GM12873 (cell line): ENCODE results near the gene IGFN1.

Experiments used
- CTCF ChIP-seq: IDR thresholded peaks from 2 replicates; pipeline ENCODE4 v1.5.1; 2012; ENCODE audit warnings: low read depth, mild to moderate bottlenecking, moderate library complexity, low read length, control low read depth; ENCODE audit not compliant: insufficient read depth; ENCODE audit errors: missing control alignments

Gene IGFN1

GRCh38 chr1:201145132-201145531 lies 45.5 kb upstream of the IGFN1 start:
- TF ChIP-seq CTCF = no peak

DNA sequence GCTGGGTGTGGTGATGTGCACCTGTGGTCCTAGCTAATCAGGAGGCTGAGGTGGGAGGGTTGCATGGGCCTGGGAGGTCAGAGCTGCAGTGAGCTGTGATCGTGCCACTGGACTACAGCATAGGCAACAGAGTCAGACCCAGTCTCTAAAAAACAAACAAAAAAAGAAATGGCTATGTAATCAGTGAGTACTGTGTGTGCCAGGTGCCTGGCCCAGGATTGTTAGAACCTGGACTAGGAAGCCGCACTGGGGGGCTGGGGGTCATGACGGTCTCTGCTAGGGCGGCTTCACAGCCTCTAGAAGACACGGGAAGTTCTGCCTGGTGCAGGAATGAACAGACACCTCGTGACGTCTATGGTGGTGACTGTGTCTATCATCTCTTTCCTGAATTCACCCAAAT lies 44.8 kb upstream of the IGFN1 start:
- no peak for TF ChIP-seq CTCF

DNA sequence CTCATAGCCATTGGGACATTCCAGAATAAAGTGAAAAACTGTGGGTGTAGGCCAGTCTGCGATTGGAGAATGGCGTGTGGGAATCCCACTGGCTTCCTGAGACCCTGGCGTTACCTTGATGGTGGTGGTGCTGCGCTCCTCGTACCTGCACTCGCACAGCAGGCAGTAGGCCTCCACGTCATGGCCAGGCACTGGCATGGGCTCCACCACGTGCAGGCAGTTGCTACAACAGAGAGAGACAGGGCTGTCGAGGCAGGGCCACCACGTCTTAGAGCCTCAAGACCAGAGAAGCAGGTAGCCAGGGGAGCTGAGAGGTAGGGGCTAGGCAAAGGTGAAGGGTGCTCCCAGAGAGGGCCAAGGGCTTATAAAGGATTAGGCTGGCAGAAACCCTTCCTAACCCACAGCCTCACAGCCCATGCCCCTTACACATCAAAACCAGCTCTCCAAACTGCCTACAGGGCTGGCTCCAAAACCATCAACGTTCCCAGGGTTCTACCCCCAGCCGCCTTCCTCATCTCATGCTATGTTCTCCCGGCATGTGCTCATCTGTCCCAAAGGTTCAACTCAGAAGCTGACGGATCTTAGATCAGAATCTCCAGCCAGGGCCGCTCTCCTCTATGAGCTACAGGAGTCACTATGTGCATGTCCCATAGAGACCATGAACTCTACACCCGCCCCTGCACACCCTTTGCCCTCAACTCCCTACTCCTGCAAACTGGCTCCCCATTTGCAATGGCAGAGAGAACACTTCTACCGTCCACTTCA lies 43.8 kb upstream of the IGFN1 start:
- TF ChIP-seq CTCF = no peak

DNA sequence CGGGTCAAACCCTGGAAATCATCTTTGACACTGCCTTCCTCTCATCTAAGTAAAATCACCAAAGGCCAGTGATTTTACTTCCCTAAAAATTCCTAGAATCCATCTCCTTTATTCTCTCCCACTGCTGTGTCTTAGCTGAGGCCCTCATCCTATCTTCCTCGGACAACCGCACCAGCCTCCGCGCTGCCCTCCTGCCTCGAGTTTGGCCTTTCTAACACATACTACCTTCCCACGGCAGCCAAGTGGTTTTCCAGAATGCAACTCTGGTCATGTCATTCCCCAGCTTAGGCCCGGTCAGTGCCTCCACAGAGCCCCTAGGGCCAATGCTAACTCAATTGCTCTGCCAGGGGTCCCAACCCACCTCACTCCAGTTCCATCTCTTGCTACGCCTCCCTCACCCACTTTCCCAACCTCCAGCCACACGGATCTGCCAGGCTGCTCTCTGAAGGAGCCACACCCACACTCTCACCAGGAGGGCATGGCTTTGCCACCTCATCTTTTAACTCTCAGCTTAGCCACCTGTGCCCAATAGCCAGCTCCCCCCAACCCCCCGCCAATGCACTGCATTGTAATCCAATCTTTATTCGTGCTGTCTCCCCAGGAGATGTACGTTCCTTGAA lies 43.1 kb upstream of the IGFN1 start:
- TF ChIP-seq CTCF = no peak

GRCh38 chr1:201149400-201149799 lies 41.2 kb upstream of the IGFN1 start:
- peak; percentile 57 for TF ChIP-seq CTCF

- TF ChIP-seq CTCF = no peak
These were observed 36.9 kb upstream of the IGFN1 start for GRCh38 chr1:201153474-201154388.
